GM21515 (cell line): ENCODE data around the gene GLRA2.
A peak's percentile ranks its signal among the peaks of the same experiment; 100 is the strongest.
"Not testable (repeated sequence)": the region's sequence is repeated elsewhere in the genome, so short reads cannot be mapped to it uniquely, and the experiment has no call there.

Experiments
- ATAC-seq: cut with Tn5 transposase; IDR thresholded peaks from one replicate; pipeline ENCODE4 v1.9.1; 2021; ENCODE audit not compliant: unreplicated experiment

Gene GLRA2

GRCh38 chrX:14590693-14591424, 61.5 kb downstream of the GLRA2 start:
- ATAC-seq = no peak

- ATAC-seq = no peak
Measured at GRCh38 chrX:14591976-14592375, 62.6 kb downstream of the GLRA2 start.

GRCh38 chrX:14594521-14594920, 65.2 kb downstream of the GLRA2 start:
- no peak for ATAC-seq

- ATAC-seq = no peak
Measured at GRCh38 chrX:14598330-14598729, 69.0 kb downstream of the GLRA2 start.

- no peak for ATAC-seq
Measured at GRCh38 chrX:14607446-14607985, 78.2 kb downstream of the GLRA2 start.

GRCh38 chrX:14612450-14612849, 83.1 kb downstream of the GLRA2 start:
- ATAC-seq = not testable (repeated sequence)

- ATAC-seq = no peak
Measured at GRCh38 chrX:14616301-14616700, 87.0 kb downstream of the GLRA2 start.

- no peak for ATAC-seq
Measured at GRCh38 chrX:14616836-14617235, 87.5 kb downstream of the GLRA2 start.

GRCh38 chrX:14618177-14618965, 89.0 kb downstream of the GLRA2 start:
- no peak for ATAC-seq

- ATAC-seq = no peak
Measured at GRCh38 chrX:14630733-14631132, 101.4 kb downstream of the GLRA2 start.

GRCh38 chrX:14641681-14642655, 112.6 kb downstream of the GLRA2 start:
- no peak for ATAC-seq

GRCh38 chrX:14660970-14661369, 131.6 kb downstream of the GLRA2 start:
- ATAC-seq = no peak

- ATAC-seq = peak; percentile 76
Measured at GRCh38 chrX:14670819-14671218, 141.5 kb downstream of the GLRA2 start.

- no peak for ATAC-seq
Measured at GRCh38 chrX:14672611-14673172, 143.4 kb downstream of the GLRA2 start.

- peak; percentile 6 for ATAC-seq
Measured at GRCh38 chrX:14673236-14673635, 143.9 kb downstream of the GLRA2 start.

- peak; percentile 90 for ATAC-seq
Measured at GRCh38 chrX:14673764-14674163, 144.4 kb downstream of the GLRA2 start.

GRCh38 chrX:14675500-14675899, 146.2 kb downstream of the GLRA2 start:
- no peak for ATAC-seq

GRCh38 chrX:14676431-14676830, 147.1 kb downstream of the GLRA2 start:
- ATAC-seq = no peak

GRCh38 chrX:14688331-14688730, 159.0 kb downstream of the GLRA2 start:
- ATAC-seq = not testable (repeated sequence)

- no peak for ATAC-seq
Measured at GRCh38 chrX:14690553-14690952, 161.2 kb downstream of the GLRA2 start.

GRCh38 chrX:14694611-14695010, 165.3 kb downstream of the GLRA2 start:
- ATAC-seq = no peak
